ENCODE results near the gene P2RX5. TPM values are rescaled to one million over a fixed set of nuclear protein-coding genes. Genes with fewer than 3 reads are reported as not detected.

Gene P2RX5
- total and polyA plus RNA-seq, 2 experiments from 2014 or later: 7.5 to 13.6 TPM

DNA sequence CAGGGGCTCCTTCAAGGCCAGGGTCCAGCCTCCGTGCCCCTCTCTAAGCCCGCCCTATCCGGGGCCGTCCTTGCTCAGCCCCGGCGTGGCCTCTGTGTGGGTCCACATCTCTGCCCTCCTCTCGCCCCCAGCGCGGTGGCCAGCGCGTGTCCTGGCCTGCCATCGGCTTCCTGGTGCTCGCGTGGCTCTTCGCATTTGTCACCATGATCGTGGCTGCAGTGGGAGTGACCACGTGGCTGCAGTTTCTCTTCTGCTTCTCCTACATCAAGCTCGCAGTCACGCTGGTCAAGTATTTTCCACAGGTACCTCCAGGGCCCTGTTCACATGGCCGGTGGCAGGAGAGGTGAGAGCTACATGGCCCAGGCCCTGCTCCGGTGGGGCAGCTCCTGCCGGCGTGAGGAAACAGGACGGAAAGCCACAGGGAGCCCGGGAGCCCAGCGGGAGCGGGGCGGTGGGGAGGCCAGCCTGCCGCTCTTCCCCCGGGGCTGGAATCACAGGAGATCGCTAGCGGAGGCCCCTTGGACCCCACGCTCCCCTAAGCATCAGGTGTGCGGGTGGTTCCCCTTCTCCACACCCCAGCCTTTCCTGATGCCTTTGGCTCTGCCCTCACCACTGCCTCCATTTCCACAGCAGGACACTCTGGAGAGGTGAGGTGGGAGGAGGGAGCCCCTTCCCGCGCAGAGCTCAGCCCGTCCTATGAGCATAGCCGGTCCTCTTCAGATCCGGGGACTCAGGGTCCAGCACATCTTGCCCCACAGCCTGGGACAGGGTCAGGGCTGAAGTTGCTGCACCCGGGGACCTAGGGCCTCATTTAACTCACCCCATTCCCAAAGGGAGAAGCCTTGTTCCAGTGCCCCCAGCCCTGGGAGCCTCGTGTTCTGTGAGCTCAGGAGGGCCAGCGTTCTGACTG lies 37.8 kb downstream of the P2RX5 start:
- no peak for TF ChIP-seq EZH2phosphoT487 (IDR thresholded peaks at IDR 0.05; ENCODE audit: unreplicated experiment)
- TF ChIP-seq, protein P1, sequence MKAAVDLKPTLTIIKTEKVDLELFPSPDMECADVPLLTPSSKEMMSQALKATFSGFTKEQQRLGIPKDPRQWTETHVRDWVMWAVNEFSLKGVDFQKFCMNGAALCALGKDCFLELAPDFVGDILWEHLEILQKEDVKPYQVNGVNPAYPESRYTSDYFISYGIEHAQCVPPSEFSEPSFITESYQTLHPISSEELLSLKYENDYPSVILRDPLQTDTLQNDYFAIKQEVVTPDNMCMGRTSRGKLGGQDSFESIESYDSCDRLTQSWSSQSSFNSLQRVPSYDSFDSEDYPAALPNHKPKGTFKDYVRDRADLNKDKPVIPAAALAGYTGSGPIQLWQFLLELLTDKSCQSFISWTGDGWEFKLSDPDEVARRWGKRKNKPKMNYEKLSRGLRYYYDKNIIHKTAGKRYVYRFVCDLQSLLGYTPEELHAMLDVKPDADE (IDR thresholded peaks at IDR 0.05): no peak
- no peak for TF ChIP-seq EZH2 (IDR thresholded peaks at IDR 0.05; ENCODE audit: low read depth, unreplicated experiment)
- TF ChIP-seq NANOG (IDR thresholded peaks at IDR 0.05; ENCODE audit: borderline replicate concordance): no peak
- TF ChIP-seq JUNB (IDR thresholded peaks at IDR 0.05; ENCODE audit: unreplicated experiment): no peak
- no peak for TF ChIP-seq STAT1 (IDR thresholded peaks at IDR 0.05; ENCODE audit: unreplicated experiment)
- TF ChIP-seq POLR2AphosphoS5 (IDR thresholded peaks at IDR 0.05; ENCODE audit: low read depth): no peak
- no peak for TF ChIP-seq ZNF331 (CRISPR knock-in tag; IDR thresholded peaks at IDR 0.05; ENCODE audit: low read depth)
- no peak for TF ChIP-seq ZNF114 (CRISPR knock-in tag; IDR thresholded peaks at IDR 0.05)
- TF ChIP-seq, protein P2, sequence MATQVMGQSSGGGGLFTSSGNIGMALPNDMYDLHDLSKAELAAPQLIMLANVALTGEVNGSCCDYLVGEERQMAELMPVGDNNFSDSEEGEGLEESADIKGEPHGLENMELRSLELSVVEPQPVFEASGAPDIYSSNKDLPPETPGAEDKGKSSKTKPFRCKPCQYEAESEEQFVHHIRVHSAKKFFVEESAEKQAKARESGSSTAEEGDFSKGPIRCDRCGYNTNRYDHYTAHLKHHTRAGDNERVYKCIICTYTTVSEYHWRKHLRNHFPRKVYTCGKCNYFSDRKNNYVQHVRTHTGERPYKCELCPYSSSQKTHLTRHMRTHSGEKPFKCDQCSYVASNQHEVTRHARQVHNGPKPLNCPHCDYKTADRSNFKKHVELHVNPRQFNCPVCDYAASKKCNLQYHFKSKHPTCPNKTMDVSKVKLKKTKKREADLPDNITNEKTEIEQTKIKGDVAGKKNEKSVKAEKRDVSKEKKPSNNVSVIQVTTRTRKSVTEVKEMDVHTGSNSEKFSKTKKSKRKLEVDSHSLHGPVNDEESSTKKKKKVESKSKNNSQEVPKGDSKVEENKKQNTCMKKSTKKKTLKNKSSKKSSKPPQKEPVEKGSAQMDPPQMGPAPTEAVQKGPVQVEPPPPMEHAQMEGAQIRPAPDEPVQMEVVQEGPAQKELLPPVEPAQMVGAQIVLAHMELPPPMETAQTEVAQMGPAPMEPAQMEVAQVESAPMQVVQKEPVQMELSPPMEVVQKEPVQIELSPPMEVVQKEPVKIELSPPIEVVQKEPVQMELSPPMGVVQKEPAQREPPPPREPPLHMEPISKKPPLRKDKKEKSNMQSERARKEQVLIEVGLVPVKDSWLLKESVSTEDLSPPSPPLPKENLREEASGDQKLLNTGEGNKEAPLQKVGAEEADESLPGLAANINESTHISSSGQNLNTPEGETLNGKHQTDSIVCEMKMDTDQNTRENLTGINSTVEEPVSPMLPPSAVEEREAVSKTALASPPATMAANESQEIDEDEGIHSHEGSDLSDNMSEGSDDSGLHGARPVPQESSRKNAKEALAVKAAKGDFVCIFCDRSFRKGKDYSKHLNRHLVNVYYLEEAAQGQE (IDR thresholded peaks at IDR 0.05; ENCODE audit: unreplicated experiment): no peak
- TF ChIP-seq, protein P3, sequence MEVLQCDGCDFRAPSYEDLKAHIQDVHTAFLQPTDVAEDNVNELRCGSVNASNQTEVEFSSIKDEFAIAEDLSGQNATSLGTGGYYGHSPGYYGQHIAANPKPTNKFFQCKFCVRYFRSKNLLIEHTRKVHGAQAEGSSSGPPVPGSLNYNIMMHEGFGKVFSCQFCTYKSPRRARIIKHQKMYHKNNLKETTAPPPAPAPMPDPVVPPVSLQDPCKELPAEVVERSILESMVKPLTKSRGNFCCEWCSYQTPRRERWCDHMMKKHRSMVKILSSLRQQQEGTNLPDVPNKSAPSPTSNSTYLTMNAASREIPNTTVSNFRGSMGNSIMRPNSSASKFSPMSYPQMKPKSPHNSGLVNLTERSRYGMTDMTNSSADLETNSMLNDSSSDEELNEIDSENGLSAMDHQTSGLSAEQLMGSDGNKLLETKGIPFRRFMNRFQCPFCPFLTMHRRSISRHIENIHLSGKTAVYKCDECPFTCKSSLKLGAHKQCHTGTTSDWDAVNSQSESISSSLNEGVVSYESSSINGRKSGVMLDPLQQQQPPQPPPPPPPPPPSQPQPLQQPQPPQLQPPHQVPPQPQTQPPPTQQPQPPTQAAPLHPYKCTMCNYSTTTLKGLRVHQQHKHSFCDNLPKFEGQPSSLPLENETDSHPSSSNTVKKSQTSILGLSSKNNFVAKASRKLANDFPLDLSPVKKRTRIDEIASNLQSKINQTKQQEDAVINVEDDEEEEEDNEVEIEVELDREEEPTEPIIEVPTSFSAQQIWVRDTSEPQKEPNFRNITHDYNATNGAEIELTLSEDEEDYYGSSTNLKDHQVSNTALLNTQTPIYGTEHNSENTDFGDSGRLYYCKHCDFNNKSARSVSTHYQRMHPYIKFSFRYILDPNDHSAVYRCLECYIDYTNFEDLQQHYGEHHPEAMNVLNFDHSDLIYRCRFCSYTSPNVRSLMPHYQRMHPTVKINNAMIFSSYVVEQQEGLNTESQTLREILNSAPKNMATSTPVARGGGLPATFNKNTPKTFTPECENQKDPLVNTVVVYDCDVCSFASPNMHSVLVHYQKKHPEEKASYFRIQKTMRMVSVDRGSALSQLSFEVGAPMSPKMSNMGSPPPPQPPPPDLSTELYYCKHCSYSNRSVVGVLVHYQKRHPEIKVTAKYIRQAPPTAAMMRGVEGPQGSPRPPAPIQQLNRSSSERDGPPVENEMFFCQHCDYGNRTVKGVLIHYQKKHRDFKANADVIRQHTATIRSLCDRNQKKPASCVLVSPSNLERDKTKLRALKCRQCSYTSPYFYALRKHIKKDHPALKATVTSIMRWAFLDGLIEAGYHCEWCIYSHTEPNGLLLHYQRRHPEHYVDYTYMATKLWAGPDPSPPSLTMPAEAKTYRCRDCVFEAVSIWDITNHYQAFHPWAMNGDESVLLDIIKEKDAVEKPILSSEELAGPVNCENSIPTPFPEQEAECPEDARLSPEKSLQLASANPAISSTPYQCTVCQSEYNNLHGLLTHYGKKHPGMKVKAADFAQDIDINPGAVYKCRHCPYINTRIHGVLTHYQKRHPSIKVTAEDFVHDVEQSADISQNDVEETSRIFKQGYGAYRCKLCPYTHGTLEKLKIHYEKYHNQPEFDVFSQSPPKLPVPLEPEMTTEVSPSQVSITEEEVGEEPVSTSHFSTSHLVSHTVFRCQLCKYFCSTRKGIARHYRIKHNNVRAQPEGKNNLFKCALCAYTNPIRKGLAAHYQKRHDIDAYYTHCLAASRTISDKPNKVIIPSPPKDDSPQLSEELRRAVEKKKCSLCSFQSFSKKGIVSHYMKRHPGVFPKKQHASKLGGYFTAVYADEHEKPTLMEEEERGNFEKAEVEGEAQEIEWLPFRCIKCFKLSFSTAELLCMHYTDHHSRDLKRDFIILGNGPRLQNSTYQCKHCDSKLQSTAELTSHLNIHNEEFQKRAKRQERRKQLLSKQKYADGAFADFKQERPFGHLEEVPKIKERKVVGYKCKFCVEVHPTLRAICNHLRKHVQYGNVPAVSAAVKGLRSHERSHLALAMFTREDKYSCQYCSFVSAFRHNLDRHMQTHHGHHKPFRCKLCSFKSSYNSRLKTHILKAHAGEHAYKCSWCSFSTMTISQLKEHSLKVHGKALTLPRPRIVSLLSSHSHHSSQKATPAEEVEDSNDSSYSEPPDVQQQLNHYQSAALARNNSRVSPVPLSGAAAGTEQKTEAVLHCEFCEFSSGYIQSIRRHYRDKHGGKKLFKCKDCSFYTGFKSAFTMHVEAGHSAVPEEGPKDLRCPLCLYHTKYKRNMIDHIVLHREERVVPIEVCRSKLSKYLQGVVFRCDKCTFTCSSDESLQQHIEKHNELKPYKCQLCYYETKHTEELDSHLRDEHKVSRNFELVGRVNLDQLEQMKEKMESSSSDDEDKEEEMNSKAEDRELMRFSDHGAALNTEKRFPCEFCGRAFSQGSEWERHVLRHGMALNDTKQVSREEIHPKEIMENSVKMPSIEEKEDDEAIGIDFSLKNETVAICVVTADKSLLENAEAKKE (CRISPR knock-in tag; IDR thresholded peaks at IDR 0.05): no peak
- TF ChIP-seq CREB1 (CRISPR knock-in tag; IDR thresholded peaks at IDR 0.05; ENCODE audit: low read depth): no peak
- TF ChIP-seq, protein P4, sequence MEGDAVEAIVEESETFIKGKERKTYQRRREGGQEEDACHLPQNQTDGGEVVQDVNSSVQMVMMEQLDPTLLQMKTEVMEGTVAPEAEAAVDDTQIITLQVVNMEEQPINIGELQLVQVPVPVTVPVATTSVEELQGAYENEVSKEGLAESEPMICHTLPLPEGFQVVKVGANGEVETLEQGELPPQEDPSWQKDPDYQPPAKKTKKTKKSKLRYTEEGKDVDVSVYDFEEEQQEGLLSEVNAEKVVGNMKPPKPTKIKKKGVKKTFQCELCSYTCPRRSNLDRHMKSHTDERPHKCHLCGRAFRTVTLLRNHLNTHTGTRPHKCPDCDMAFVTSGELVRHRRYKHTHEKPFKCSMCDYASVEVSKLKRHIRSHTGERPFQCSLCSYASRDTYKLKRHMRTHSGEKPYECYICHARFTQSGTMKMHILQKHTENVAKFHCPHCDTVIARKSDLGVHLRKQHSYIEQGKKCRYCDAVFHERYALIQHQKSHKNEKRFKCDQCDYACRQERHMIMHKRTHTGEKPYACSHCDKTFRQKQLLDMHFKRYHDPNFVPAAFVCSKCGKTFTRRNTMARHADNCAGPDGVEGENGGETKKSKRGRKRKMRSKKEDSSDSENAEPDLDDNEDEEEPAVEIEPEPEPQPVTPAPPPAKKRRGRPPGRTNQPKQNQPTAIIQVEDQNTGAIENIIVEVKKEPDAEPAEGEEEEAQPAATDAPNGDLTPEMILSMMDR (conservative IDR thresholded peaks at IDR 0.05; ENCODE audit: low read depth in 2 of 2): no peak
- no peaks in the 10 kb centered on the region for H3K9me3 Mint-ChIP-seq
- H3K27me3 Mint-ChIP-seq (ENCODE audit: insufficient read depth, low read depth, poor library complexity): peaks cover 5% of the 10 kb centered on the region
- peaks cover 10% of the 10 kb centered on the region; the same call in 2 of the 3 replicates for H3K4me1 Mint-ChIP-seq
- Histone ChIP-seq H2AFZ (no peak overlapping the region), H3K27ac (ENCODE audit: low read depth) (no peak overlapping the region), H3K4me3 (no peak overlapping the region), H3K27me3 (ENCODE audit: insufficient read depth) (no peaks in the 10 kb centered on the region), H3K9me2 (ENCODE audit: insufficient read depth) (no peaks in the 10 kb centered on the region), H3K79me2 (replicated peaks; ENCODE audit: insufficient read depth) (no peaks in the 10 kb centered on the region), H3K4me2 (no peak overlapping the region), H3F3A (replicated peaks; ENCODE audit: low read depth) (0 out of 2 replicates have a peak, but pooled peaks cover 4% of the 10 kb centered on the region), H3K36me3 (ENCODE audit: insufficient read depth) (0 out of 2 replicates have a peak, but pooled peaks cover 3% of the 10 kb centered on the region), H3K4me1 (ENCODE audit: insufficient read depth) (no peaks in the 10 kb centered on the region), H4K20me1 (replicated peaks; ENCODE audit: insufficient read depth) (no peaks in the 10 kb centered on the region)
- no peak for DNase-seq (ENCODE audit: low spot score)
- no peak overlapping the region for H3K4me3 Mint-ChIP-seq
- no peak overlapping the region; the same call in 1 of the 2 replicates for H3K27ac Mint-ChIP-seq
- peaks cover 3% of the 10 kb centered on the region; the same call in 1 of the 3 replicates for H3K36me3 Mint-ChIP-seq (ENCODE audit: low read depth)
- ATAC-seq: no peak

Data from GM23338 (cell line).